Suprapubic skin (tissue), 3 donors: ENCODE measurements around the gene RPS16.

Experiments used
- CTCF ChIP-seq, 2 donors: fragments of 200-600 bp in 1 of 2; fragments of 450-650 bp in 1 of 2; sonication (generic) in 1 of 2; IDR thresholded peaks; one replicate each; pipeline ENCODE4 v1.5.1; 2016 to 2019; ENCODE audit warnings: antibody characterized with exemption in 2 of 2, mild to moderate bottlenecking in 1 of 2, moderate library complexity in 1 of 2
- POLR2A ChIP-seq, 2 donors: fragments of 450-650 bp; IDR thresholded peaks; one replicate each; pipeline ENCODE4 v1.6.1; 2017; ENCODE audit warnings: antibody characterized with exemption in 2 of 2, mild to moderate bottlenecking in 2 of 2, moderate library complexity in 2 of 2

DNA sequence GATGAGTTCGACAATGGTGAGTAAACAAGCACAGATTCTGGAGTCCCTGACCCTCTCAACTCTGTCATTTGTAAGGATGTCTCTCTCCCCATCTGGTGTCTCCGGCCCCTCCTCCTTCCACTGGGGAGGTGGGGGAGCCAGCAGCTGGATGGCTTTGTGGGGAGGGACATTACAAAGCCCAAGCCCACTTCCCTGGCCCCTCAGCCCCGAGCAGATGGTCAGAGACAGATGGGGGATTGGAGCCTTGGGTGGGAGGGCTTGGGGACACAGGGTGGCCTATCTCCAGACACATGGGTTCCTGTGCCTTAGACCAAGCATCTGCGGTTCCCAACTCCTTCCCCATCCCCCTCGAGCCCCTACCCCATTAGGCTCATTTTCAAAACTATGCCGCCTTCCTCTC, 47.4 kb upstream of the RPS16 start:
- TF ChIP-seq CTCF (IDR thresholded peaks at IDR 0.05) (no peak), POLR2A (IDR thresholded peaks at IDR 0.05) (no peak)
